Breast epithelium (tissue), 3 donors: ENCODE measurements around the gene PDE7B.

ENCODE experiments used
- CTCF ChIP-seq, 3 donors: fragments of 450-650 bp; IDR thresholded peaks; one replicate each; pipeline ENCODE4 v1.5.1; 2016 to 2017; ENCODE audit warnings: antibody characterized with exemption in 3 of 3, mild to moderate bottlenecking in 3 of 3, moderate library complexity in 3 of 3
- POLR2AphosphoS5 ChIP-seq, 3 donors: sonication (generic); formaldehyde crosslinking; IDR thresholded peaks; one replicate each; pipeline ENCODE4 v1.6.1; 2017; ENCODE audit warnings: antibody characterized with exemption in 3 of 3

- TF ChIP-seq CTCF (IDR thresholded peaks at IDR 0.05) (no peak), POLR2AphosphoS5 (IDR thresholded peaks at IDR 0.05) (no peak)
Observed at GRCh38 chr6:136212608-136213007, 361.1 kb downstream of the PDE7B start.
